MCF 10A (cell line): ENCODE measurements around the gene MVB12A. TPM values are rescaled to one million over a fixed set of nuclear protein-coding genes. Genes with fewer than 3 reads are reported as not detected.

Source experiments
- BruUV-seq: library from RNA; stranded (reverse); fragments of 400-500 nt; replicated peaks from 2 replicates; lab custom pipeline; 2021; lab: Mats Ljungman, UMichigan
- CTCF ChIA-PET: fragments of 300-600 bp; sonication (Branson Sonifier 250); formaldehyde crosslinking; extraction: SDS; loops from one replicate; lab custom pipeline; 2021; ENCODE audit warnings: antibody characterized with exemption, inconsistent platforms; lab: Yijun Ruan, JAX
- POLR2A ChIA-PET: fragments of 300-600, 350-650 bp; sonication (Branson Sonifier 250); formaldehyde crosslinking; extraction: SDS; loops from one replicate; lab custom pipeline; 2020; ENCODE audit warnings: antibody characterized with exemption, inconsistent platforms; lab: Yijun Ruan, JAX
- DNase-seq: peaks from one replicate; pipeline ENCODE4 v3.0.0-alpha.2; 2018; ENCODE audit not compliant: unreplicated experiment
- H3K27ac Mint-ChIP-seq: one replicate; pipeline ENCODE4 v1.8.0; 2022; ENCODE audit warnings: mild to moderate bottlenecking, low read depth, mixed read lengths; ENCODE audit not compliant: unreplicated experiment
- H3K27me3 Mint-ChIP-seq: one replicate; pipeline ENCODE4 v1.8.0; 2022; ENCODE audit warnings: mixed read lengths; ENCODE audit not compliant: insufficient read depth, unreplicated experiment
- H3K36me3 Mint-ChIP-seq: one replicate; pipeline ENCODE4 v1.8.0; 2022; ENCODE audit warnings: mild to moderate bottlenecking, moderate library complexity, mixed read lengths; ENCODE audit not compliant: insufficient read depth, unreplicated experiment
- H3K4me1 Mint-ChIP-seq: one replicate; pipeline ENCODE4 v1.8.0; 2022; ENCODE audit warnings: mixed read lengths; ENCODE audit not compliant: insufficient read depth, unreplicated experiment
- H3K4me3 Mint-ChIP-seq: one replicate; pipeline ENCODE4 v1.8.0; 2022; ENCODE audit warnings: mild to moderate bottlenecking, moderate library complexity, mixed read lengths; ENCODE audit not compliant: unreplicated experiment
- H3K9me3 Mint-ChIP-seq: one replicate; pipeline ENCODE4 v1.8.0; 2022; ENCODE audit warnings: mixed read lengths; ENCODE audit not compliant: unreplicated experiment
- CTCF ChIP-seq: fragments of 200-600 bp; IDR thresholded peaks from one replicate; pipeline ENCODE4 v1.8.0; 2022; ENCODE audit warnings: antibody characterized with exemption, mild to moderate bottlenecking; ENCODE audit not compliant: unreplicated experiment
- intact Hi-C: fragments of 100-400 bp; cut with micrococcal nuclease; formaldehyde crosslinking; loops from 2 replicates; pipeline ENCODE4 v1.14.1; 2022
- total RNA-seq: library from RNA; stranded (reverse); gene quantifications from 2 replicates; pipeline ENCODE4 v1.2.3, GENCODE V29; 2022

The MVB12A gene
- total RNA-seq, 1 experiment from 2014 or later = 51.1 TPM

- POLR2A ChIA-PET = no interaction called here
- DNase-seq = peak; percentile 48
- no peaks in the 10 kb centered on the region for H3K36me3 Mint-ChIP-seq
- H3K4me3 Mint-ChIP-seq = no peak overlapping the region
- no peak overlapping the region for H3K27ac Mint-ChIP-seq
- CTCF ChIA-PET = interaction anchor here (2.1 to 3.6 kb wide), 2 partner anchors 73 to 109 kb away, joined by 6 to 32 read pairs; no protein-coding TSS in a partner anchor
- BruUV-seq = no TSS peak
- intact Hi-C loops = loop anchor here (10.0 kb wide), 1 partner anchor 462 kb away; the partner anchor contains the start of gene RPL18A
- H3K27me3 Mint-ChIP-seq = no peaks in the 10 kb centered on the region
- H3K9me3 Mint-ChIP-seq = no peaks in the 10 kb centered on the region
- no peak for TF ChIP-seq CTCF
- H3K4me1 Mint-ChIP-seq = peaks cover 10% of the 10 kb centered on the region
Measured at GRCh38 chr19:17393002-17393401, 26.8 kb upstream of the MVB12A start.

GRCh38 chr19:17393914-17394313 is 25.9 kb upstream of the MVB12A start, which contains the start of gene CCDC194:
TSS of gene CCDC194 (minus strand) at chr19:17394196. CDS start at chr19:17394158, 38 bp downstream.
- H3K27me3 Mint-ChIP-seq = no peaks in the 10 kb centered on the region
- H3K4me1 Mint-ChIP-seq = peaks cover 10% of the 10 kb centered on the region
- peak within 1 kb of the TSS; percentile 57 for H3K4me3 Mint-ChIP-seq
- no TSS peak for BruUV-seq
- no peak for TF ChIP-seq CTCF
- H3K36me3 Mint-ChIP-seq = no peaks in the 10 kb centered on the region
- intact Hi-C loops = loop anchor here (10.0 kb wide), 1 partner anchor 461 kb away; the partner anchor contains the start of gene RPL18A
- CTCF ChIA-PET = interaction anchor here (0.6 to 3.6 kb wide), 5 partner anchors 8 to 128 kb away, joined by 3 to 32 read pairs (median 3); no protein-coding TSS in a partner anchor
- no peaks in the 10 kb centered on the region for H3K9me3 Mint-ChIP-seq
- H3K27ac Mint-ChIP-seq = peak within 1 kb of the TSS; percentile 54
- no peak for DNase-seq
- POLR2A ChIA-PET = no interaction called here

GRCh38 chr19:17394891-17395415 is 24.9 kb upstream of the MVB12A start:
- Mint-ChIP-seq H3K9me3 (no peaks in the 10 kb centered on the region), H3K4me3 (peak overlapping the region; percentile 57), H3K4me1 (peaks cover 10% of the 10 kb centered on the region), H3K36me3 (no peaks in the 10 kb centered on the region), H3K27ac (peak overlapping the region; percentile 54), H3K27me3 (no peaks in the 10 kb centered on the region)
- no TSS peak for BruUV-seq
- ChIA-PET CTCF (interaction anchor here (0.6 to 3.6 kb wide), 7 partner anchors 9 to 687 kb away, joined by 3 to 32 read pairs (median 3); partner anchors contain the start of gene BST2), POLR2A (interaction anchor here (0.6 to 1.0 kb wide), 4 partner anchors 25 to 423 kb away, joined by 3 read pairs; partner anchors contain the start of gene MVB12A)
- DNase-seq = peak; percentile 71
- intact Hi-C loops = loop anchor here (1.0 to 10.0 kb wide), 3 partner anchors 71 to 460 kb away; partner anchors contain the start of gene RPL18A
- TF ChIP-seq CTCF = peak; percentile 63

GRCh38 chr19:17398902-17399527 is 20.8 kb upstream of the MVB12A start:
- TF ChIP-seq CTCF = no peak
- CTCF ChIA-PET = interaction anchor here (0.6 to 1.2 kb wide), 3 partner anchors 13 to 30 kb away, joined by 3 to 7 read pairs (median 4); no protein-coding TSS in a partner anchor
- POLR2A ChIA-PET = no interaction called here
- Mint-ChIP-seq H3K27ac (no peak overlapping the region), H3K4me1 (peaks cover 8% of the 10 kb centered on the region), H3K36me3 (no peaks in the 10 kb centered on the region), H3K9me3 (no peaks in the 10 kb centered on the region), H3K4me3 (no peak overlapping the region), H3K27me3 (no peaks in the 10 kb centered on the region)
- intact Hi-C loops = loop anchor here (5.0 to 10.0 kb wide), 2 partner anchors 368 to 456 kb away; partner anchors contain the start of gene RPL18A
- no TSS peak for BruUV-seq
- no peak for DNase-seq
